Fibroblast of villous mesenchyme (primary cell): Measurements from ENCODE around the gene DMXL1. TPM values are rescaled to one million over a fixed set of nuclear protein-coding genes. Genes with fewer than 3 reads are reported as not detected.
A peak's percentile ranks its signal among the peaks of the same experiment; 100 is the strongest.

Experiments used
- DNase-seq: peaks from one replicate; pipeline ENCODE4 v3.0.0-alpha.2; 2010; ENCODE audit warnings: low read depth
- H3K4me3 ChIP-seq: 2 replicates; pipeline ENCODE4 v1.5.1; 2011; ENCODE audit warnings: low read depth, mild to moderate bottlenecking, low read length
- total RNA-seq: library from RNA; depleted of rRNA; stranded (reverse); fragments of >200 nt; gene quantifications from 2 replicates; pipeline ENCODE4 v1.2.3, GENCODE V29; 2012
- TF ChIP-seq, protein P1 (sequence below): IDR thresholded peaks from 2 replicates; pipeline ENCODE4 v1.5.1; 2012; ENCODE audit warnings: low read depth, mild to moderate bottlenecking, low read length; ENCODE audit not compliant: insufficient read depth

Gene DMXL1
- total RNA-seq, 1 donor, result 54.8 TPM

- H3K4me3 ChIP-seq, result no peak overlapping the region
Observed at GRCh38 chr5:119243888-119244287, 173.0 kb downstream of the DMXL1 start.

DNA sequence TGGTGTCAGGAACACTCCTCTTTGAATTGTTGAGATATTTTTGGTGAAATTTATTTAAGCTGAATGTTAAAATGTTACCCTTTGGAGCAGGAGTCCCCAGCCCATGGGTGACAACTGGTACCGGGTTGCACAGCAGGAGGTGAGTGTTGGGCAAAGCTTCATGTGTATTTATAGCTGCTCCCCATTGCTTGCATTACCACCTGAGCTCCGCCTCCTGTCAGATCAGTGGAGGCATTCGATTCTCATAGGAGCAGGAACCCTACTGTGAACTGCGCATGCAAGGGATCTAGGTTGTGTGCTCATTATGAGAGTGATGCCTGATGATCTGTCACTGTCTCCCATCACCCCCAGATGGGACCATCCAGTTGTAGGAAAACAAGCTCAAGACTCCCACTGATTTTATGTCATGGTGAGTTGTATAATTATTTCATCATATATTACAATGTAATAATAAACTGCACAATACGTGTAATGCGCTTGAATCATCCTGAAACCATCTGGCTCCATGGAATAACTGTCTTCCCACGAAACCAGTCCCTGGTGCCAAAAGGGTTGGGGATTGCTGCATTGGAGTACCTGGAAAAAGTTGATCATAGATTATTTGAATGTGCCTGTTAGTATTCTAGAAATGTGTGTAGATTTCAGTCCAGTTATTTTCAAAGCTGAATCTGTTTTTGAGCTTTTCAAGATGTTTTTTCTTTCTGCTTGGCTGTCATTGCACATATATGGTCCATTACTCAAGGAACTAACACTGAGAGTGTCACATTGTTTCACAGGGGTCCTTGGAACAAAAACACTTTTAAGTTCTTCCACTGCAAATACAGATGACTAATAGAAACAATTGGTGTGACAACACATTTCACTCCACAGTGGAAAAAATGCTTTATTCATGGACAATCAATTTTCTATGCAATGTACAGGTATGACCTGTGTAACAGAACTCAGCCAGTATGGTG is 180.3 kb downstream of the DMXL1 start:
- no peak overlapping the region for H3K4me3 ChIP-seq
- no peak for DNase-seq
- TF ChIP-seq, protein P1, sequence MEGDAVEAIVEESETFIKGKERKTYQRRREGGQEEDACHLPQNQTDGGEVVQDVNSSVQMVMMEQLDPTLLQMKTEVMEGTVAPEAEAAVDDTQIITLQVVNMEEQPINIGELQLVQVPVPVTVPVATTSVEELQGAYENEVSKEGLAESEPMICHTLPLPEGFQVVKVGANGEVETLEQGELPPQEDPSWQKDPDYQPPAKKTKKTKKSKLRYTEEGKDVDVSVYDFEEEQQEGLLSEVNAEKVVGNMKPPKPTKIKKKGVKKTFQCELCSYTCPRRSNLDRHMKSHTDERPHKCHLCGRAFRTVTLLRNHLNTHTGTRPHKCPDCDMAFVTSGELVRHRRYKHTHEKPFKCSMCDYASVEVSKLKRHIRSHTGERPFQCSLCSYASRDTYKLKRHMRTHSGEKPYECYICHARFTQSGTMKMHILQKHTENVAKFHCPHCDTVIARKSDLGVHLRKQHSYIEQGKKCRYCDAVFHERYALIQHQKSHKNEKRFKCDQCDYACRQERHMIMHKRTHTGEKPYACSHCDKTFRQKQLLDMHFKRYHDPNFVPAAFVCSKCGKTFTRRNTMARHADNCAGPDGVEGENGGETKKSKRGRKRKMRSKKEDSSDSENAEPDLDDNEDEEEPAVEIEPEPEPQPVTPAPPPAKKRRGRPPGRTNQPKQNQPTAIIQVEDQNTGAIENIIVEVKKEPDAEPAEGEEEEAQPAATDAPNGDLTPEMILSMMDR, result no peak

More at GRCh38 chr5:119243888-119244287, 173.0 kb downstream of the DMXL1 start:
- no peak for DNase-seq
- TF ChIP-seq, protein P1, result no peak

- TF ChIP-seq, protein P1, result peak; percentile 32
- no peak overlapping the region for H3K4me3 ChIP-seq
Observed at GRCh38 chr5:119255571-119256356, 184.9 kb downstream of the DMXL1 start.

DNA sequence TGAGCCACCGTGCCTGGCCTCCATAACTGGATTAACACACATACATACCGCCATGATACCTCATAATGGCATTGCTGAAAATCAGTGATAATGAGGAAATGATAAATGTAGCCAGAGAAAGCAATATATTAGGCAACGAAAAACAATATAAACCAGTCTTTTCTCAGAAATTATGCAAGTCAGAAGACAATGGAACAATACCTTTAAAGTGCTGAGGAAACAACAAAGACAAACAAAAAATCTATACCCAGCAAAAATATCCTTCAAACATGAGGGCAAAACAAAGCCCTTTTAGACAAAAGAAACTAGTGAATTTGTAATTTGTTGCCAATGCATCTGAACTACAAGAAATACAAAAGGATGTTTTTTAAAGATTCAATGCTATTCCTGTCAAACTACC is 186.7 kb downstream of the DMXL1 start:
- TF ChIP-seq, protein P1, result no peak
- H3K4me3 ChIP-seq, result no peak overlapping the region
- no peak for DNase-seq

More at GRCh38 chr5:119255571-119256356, 184.9 kb downstream of the DMXL1 start:
- DNase-seq, result peak; percentile 18

DNA sequence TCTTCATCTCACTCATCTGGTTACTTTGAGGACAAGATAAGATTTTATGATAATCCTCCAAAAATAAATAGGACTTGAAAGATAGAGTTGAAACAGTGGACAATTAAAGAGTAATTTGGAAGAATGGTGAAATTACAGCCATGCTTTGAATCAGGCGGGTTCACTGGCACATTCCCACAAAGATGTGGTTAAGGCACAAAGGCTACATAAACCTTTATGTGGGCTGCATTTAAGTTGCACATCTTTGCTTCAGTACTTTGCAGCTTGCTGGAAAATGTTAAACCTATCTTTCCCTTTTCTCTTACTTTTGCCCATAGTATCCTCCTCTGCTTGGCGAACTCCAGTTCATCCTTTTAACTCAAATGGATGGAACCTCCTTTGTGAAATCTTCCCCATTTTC is 192.8 kb downstream of the DMXL1 start:
- no peak overlapping the region for H3K4me3 ChIP-seq
- no peak for DNase-seq
- TF ChIP-seq, protein P1, result no peak

DNA sequence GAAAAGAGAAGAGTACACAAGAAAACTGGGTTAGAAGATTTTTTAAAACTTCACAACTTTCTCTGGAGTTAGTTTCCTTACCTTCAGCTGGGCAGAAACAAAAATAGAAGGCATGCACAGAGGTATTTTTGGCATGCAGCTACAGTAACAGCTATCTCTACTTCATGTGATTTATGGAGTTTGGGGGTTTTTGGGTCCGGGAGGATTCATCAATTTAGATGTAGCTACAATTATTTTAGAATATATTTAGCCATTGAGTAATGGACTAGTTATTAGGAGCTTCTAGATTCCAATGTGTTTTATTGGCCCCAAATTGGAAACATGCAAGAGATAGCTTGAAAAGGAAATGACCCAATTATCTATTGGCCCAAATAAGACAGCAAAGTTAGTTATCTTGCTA is 193.3 kb downstream of the DMXL1 start:
- H3K4me3 ChIP-seq, result no peak overlapping the region
- TF ChIP-seq, protein P1, result no peak
- no peak for DNase-seq
